GM19468 (cell line): ENCODE data around the gene FAM53A.
"Not testable (repeated sequence)": the region's sequence is repeated elsewhere in the genome, so short reads cannot be mapped to it uniquely, and the experiment has no call there.

Experiments
- ATAC-seq: cut with Tn5 transposase; IDR thresholded peaks from one replicate; pipeline ENCODE4 v1.9.1; 2021; ENCODE audit warnings: mild to moderate bottlenecking, moderate library complexity, moderate number of reproducible peaks; ENCODE audit not compliant: unreplicated experiment; ENCODE audit errors: extremely low read depth

Gene FAM53A

GRCh38 chr4:1690698-1691097 is 6.6 kb upstream of the FAM53A start:
- ATAC-seq, result no peak

- ATAC-seq, result no peak
These were observed 2.4 kb upstream of the FAM53A start for GRCh38 chr4:1686440-1687036.

GRCh38 chr4:1685235-1686150 is 1.4 kb upstream of the FAM53A start:
- no peak for ATAC-seq

- ATAC-seq, result no peak
These were observed 557 bp upstream of the FAM53A start for GRCh38 chr4:1684506-1685234.

- no peak for ATAC-seq
These were observed 815 bp downstream of the FAM53A start for GRCh38 chr4:1683261-1683735.

GRCh38 chr4:1682860-1683259 is 1.3 kb downstream of the FAM53A start:
- ATAC-seq, result no peak

GRCh38 chr4:1678244-1678643 is 5.9 kb downstream of the FAM53A start:
- no peak for ATAC-seq

GRCh38 chr4:1676605-1677525 is 7.2 kb downstream of the FAM53A start:
- no peak for ATAC-seq

GRCh38 chr4:1675802-1676137 is 8.3 kb downstream of the FAM53A start:
- no peak for ATAC-seq

GRCh38 chr4:1675136-1675801 is 8.8 kb downstream of the FAM53A start:
- no peak for ATAC-seq

- ATAC-seq, result no peak
These were observed 9.4 kb downstream of the FAM53A start for GRCh38 chr4:1674682-1675081.

- ATAC-seq, result no peak
These were observed 10.4 kb downstream of the FAM53A start for GRCh38 chr4:1673671-1674070.

- not testable (repeated sequence) for ATAC-seq
These were observed 13.1 kb downstream of the FAM53A start for GRCh38 chr4:1671011-1671410.

- no peak for ATAC-seq
These were observed 13.8 kb downstream of the FAM53A start for GRCh38 chr4:1670279-1670678.

GRCh38 chr4:1669850-1670249 is 14.3 kb downstream of the FAM53A start:
- no peak for ATAC-seq

GRCh38 chr4:1669270-1669669 is 14.8 kb downstream of the FAM53A start:
- no peak for ATAC-seq

GRCh38 chr4:1668488-1668840 is 15.6 kb downstream of the FAM53A start:
- ATAC-seq, result no peak

GRCh38 chr4:1667273-1667672 is 16.8 kb downstream of the FAM53A start:
- no peak for ATAC-seq

GRCh38 chr4:1666391-1666790 is 17.7 kb downstream of the FAM53A start:
- no peak for ATAC-seq

GRCh38 chr4:1664141-1664540 is 20.0 kb downstream of the FAM53A start:
- ATAC-seq, result no peak
